Lung (tissue), 12 donors: ENCODE measurements around the gene PLB1. TPM values are rescaled to one million over a fixed set of nuclear protein-coding genes. Genes with fewer than 3 reads are reported as not detected.

Experiments
- ATAC-seq: fragments of 200-7000 bp; cut with Tn5 transposase; one replicate; pipeline ENCODE4 v1.9.1; 2020; ENCODE audit warnings: moderate number of reproducible peaks; ENCODE audit not compliant: insufficient read depth, low FRiP score
- DNase-seq, 3 donors: peaks; one replicate each; pipeline ENCODE4 v3.0.0-alpha.2; 2013 to 2017
- H3K27ac ChIP-seq, 2 donors: one replicate each; pipeline ENCODE4 v1.5.1; 2013; ENCODE audit warnings: mild to moderate bottlenecking in 2 of 2, moderate library complexity in 2 of 2, control low read depth in 1 of 2, inconsistent platforms in 1 of 2, low read depth in 1 of 2, low read length in 1 of 2
- H3K27me3 ChIP-seq, 3 donors: one replicate each; pipeline ENCODE4 v1.5.1; 2013; ENCODE audit warnings: low read length in 2 of 3; ENCODE audit not compliant: control insufficient read depth in 3 of 3, insufficient read depth in 3 of 3
- H3K36me3 ChIP-seq, 4 donors: one replicate each; pipeline ENCODE4 v1.5.1; 2013; ENCODE audit warnings: low read length in 4 of 4, mild to moderate bottlenecking in 1 of 4, moderate library complexity in 1 of 4; ENCODE audit not compliant: control insufficient read depth in 4 of 4, insufficient read depth in 4 of 4
- H3K4me1 ChIP-seq, 5 donors: one replicate each; pipeline ENCODE4 v1.5.1; 2013; ENCODE audit warnings: low read length in 5 of 5, mild to moderate bottlenecking in 2 of 5, moderate library complexity in 1 of 5; ENCODE audit not compliant: control insufficient read depth in 5 of 5, insufficient read depth in 5 of 5
- H3K4me3 ChIP-seq: one replicate; pipeline ENCODE4 v1.5.1; 2013; ENCODE audit warnings: mild to moderate bottlenecking, control low read depth, moderate library complexity
- H3K9ac ChIP-seq, 2 donors: one replicate each; pipeline ENCODE4 v1.5.1; 2013; ENCODE audit warnings: low read length in 2 of 2, control low read depth in 1 of 2; ENCODE audit not compliant: insufficient read depth in 1 of 2
- H3K9me3 ChIP-seq, 4 donors: one replicate each; pipeline ENCODE4 v1.5.1; 2013; ENCODE audit warnings: low read length in 3 of 4, mild to moderate bottlenecking in 1 of 4, moderate library complexity in 1 of 4; ENCODE audit not compliant: control insufficient read depth in 4 of 4, insufficient read depth in 3 of 4
- CTCF ChIP-seq: IDR thresholded peaks from 2 replicates; pipeline ENCODE4 v1.5.1; 2012; ENCODE audit warnings: mild to moderate bottlenecking; ENCODE audit errors: control extremely low read depth, extremely low read depth
- WGBS, 2 donors: extraction: QIAGEN DNeasy Blood & Tissue Kit; methylation state at CpG; one replicate each; pipeline ENCODE4 v1.1.7; 2013; 5-methylcytosine and 5-hydroxymethylcytosine counted together
- polyA plus RNA-seq, 2 donors: library from polyadenylated mRNA; stranded (reverse); fragments of 200-250 nt; gene quantifications; one replicate each; pipeline ENCODE4 v1.2.1, GENCODE V29; 2013
- total RNA-seq, 2 donors: library from RNA; depleted of rRNA in 1 of 2; stranded (reverse); fragments of >200 nt in 1 of 2; gene quantifications; one replicate each; pipeline ENCODE4 v1.2.1, GENCODE V29; 2014 to 2021
- donor health status: control.
- donor health status: control.
- donor health status: Bipolar disorder and iron deficiency.
- donor health status: healthy.
- donor health status: DM: yes; HTN: yes; CAD: no.

PLB1 gene
- total and polyA plus RNA-seq, 4 donors = 1.0 to 10.3 (median 6.7) TPM

- peak overlapping the region; percentile 52 to 84 for H3K27ac ChIP-seq
- H3K36me3 ChIP-seq = no peaks in the 10 kb centered on the region
- no peaks in the 10 kb centered on the region for H3K27me3 ChIP-seq
- peak overlapping the region in 1 of 2 donors; percentile 3 for H3K9ac ChIP-seq
- no peak for ATAC-seq
- no peaks in the 10 kb centered on the region for H3K9me3 ChIP-seq
- peaks cover 0 to 30% (median 15%) of the 10 kb centered on the region in 5 donors for H3K4me1 ChIP-seq
- 60 to 84% methylated on average over 2 of the region's 2 CpGs for WGBS, 2 donors
- DNase-seq = peak in 2 of 3 donors; percentile 89 to 91
- no peak for TF ChIP-seq CTCF
- no peak overlapping the region for H3K4me3 ChIP-seq
Observed at GRCh38 chr2:28635191-28635611, 139.3 kb downstream of the PLB1 start.

GRCh38 chr2:28636491-28636890 is 140.6 kb downstream of the PLB1 start:
- ATAC-seq = no peak
- Histone ChIP-seq H3K27me3 (no peaks in the 10 kb centered on the region), H3K9me3 (no peaks in the 10 kb centered on the region), H3K4me3 (no peak overlapping the region), H3K9ac (peak overlapping the region in 1 of 2 donors; percentile 26), H3K27ac (peak overlapping the region in 1 of 2 donors; percentile 34), H3K36me3 (no peaks in the 10 kb centered on the region), H3K4me1 (peaks cover 0 to 30% (median 15%) of the 10 kb centered on the region in 5 donors)
- TF ChIP-seq CTCF = no peak
- no peak for DNase-seq
- 91% methylated on average over 2 of the region's 2 CpGs for WGBS, 2 donors

- ATAC-seq (no peak), DNase-seq (no peak)
- no peak overlapping the region for H3K4me3 ChIP-seq
- WGBS, 2 donors = 88 to 91% methylated on average over 12 of the region's 12 CpGs
- peak overlapping the region in 1 of 2 donors; percentile 9 for H3K27ac ChIP-seq
- H3K9ac ChIP-seq = no peak overlapping the region
- H3K4me1 ChIP-seq = peaks cover 0 to 30% (median 15%) of the 10 kb centered on the region in 5 donors
- no peaks in the 10 kb centered on the region for H3K9me3 ChIP-seq
- H3K27me3 ChIP-seq = no peaks in the 10 kb centered on the region
- TF ChIP-seq CTCF = no peak
- no peaks in the 10 kb centered on the region for H3K36me3 ChIP-seq
Observed at GRCh38 chr2:28637066-28638047, 141.5 kb downstream of the PLB1 start.
